GM18511 (cell line): ENCODE results near the gene PMCH.
"Not testable (repeated sequence)": the region's sequence is repeated elsewhere in the genome, so short reads cannot be mapped to it uniquely, and the experiment has no call there.

Experiments used
- ATAC-seq: cut with Tn5 transposase; IDR thresholded peaks from one replicate; pipeline ENCODE4 v1.9.1; 2021; ENCODE audit warnings: mild to moderate bottlenecking, moderate library complexity; ENCODE audit not compliant: unreplicated experiment

PMCH gene

GRCh38 chr12:102147062-102147587, 50.5 kb downstream of the PMCH start:
- ATAC-seq, result not testable (repeated sequence)
